Activated CD4-positive, alpha-beta T cell treated with anti-CD3 and anti-CD28 coated beads for 36 hours (primary cell): ENCODE measurements around the gene SFSWAP. TPM values are rescaled to one million over a fixed set of nuclear protein-coding genes. Genes with fewer than 3 reads are reported as not detected.
A peak's percentile ranks its signal among the peaks of the same experiment; 100 is the strongest.

Experiments used
- ATAC-seq: fragments of 200-7000 bp; cut with Tn5 transposase; one replicate; pipeline ENCODE4 v1.10.0; 2021; ENCODE audit warnings: mild to moderate bottlenecking, moderate library complexity
- CTCF ChIA-PET: fragments of 350-600 bp; sonication (Branson Sonifier 250); formaldehyde crosslinking; loops from one replicate; lab custom pipeline; 2021; ENCODE audit warnings: antibody characterized with exemption; lab: Charles Lee
- POLR2A ChIA-PET: fragments of 350-600 bp; sonication (Branson Sonifier 250); formaldehyde crosslinking; loops from one replicate; lab custom pipeline; 2021; ENCODE audit warnings: antibody characterized with exemption, inconsistent platforms; lab: Charles Lee
- DNase-seq: peaks from one replicate; pipeline ENCODE4 v3.0.0-alpha.2; 2020
- H3K27ac Mint-ChIP-seq: one replicate; pipeline ENCODE4 v1.8.0; 2021; ENCODE audit warnings: mixed read lengths
- H3K27me3 Mint-ChIP-seq: one replicate; pipeline ENCODE4 v1.8.0; 2021; ENCODE audit warnings: mixed read lengths
- H3K36me3 Mint-ChIP-seq: one replicate; pipeline ENCODE4 v1.8.0; 2021; ENCODE audit warnings: low read depth, mixed read lengths
- H3K4me1 Mint-ChIP-seq: one replicate; pipeline ENCODE4 v1.8.0; 2021; ENCODE audit warnings: mixed read lengths
- H3K4me3 Mint-ChIP-seq: one replicate; pipeline ENCODE4 v1.8.0; 2021; ENCODE audit warnings: mild to moderate bottlenecking, moderate library complexity, mixed read lengths
- H3K9me3 Mint-ChIP-seq: one replicate; pipeline ENCODE4 v1.8.0; 2021; ENCODE audit warnings: low read depth, mixed read lengths
- intact Hi-C, 2 experiments: fragments of 100-400 bp; cut with DNase I in 1 of 2; cut with micrococcal nuclease in 1 of 2; formaldehyde crosslinking; loops; one replicate each; pipeline versions ENCODE4 v1.14.2 to v1.15.1; 2022 to 2024; cut with DNase I, micrococcal nuclease
- total RNA-seq, 2 experiments: library from RNA; stranded (reverse); gene quantifications; one replicate each; pipeline ENCODE4 v1.2.3, GENCODE V29; 2021

SFSWAP gene
- total RNA-seq, 2 experiments from 2014 or later: 47.9 to 73.1 TPM

GRCh38 chr12:131753757-131754156 lies 42.9 kb downstream of the SFSWAP start:
- intact Hi-C loops: loop anchor here in 1 of 2 experiments (2.0 kb wide), 1 partner anchor 77 kb away; no protein-coding TSS in a partner anchor
- no peak overlapping the region for H3K27ac Mint-ChIP-seq
- DNase-seq: no peak
- H3K9me3 Mint-ChIP-seq: no peaks in the 10 kb centered on the region
- ChIA-PET CTCF (interaction anchor here (1.2 kb wide), 1 partner anchor 11 kb away, joined by 4 read pairs; no protein-coding TSS in a partner anchor), POLR2A (no interaction called here)
- no peak for ATAC-seq
- peaks cover 2% of the 10 kb centered on the region for H3K4me1 Mint-ChIP-seq
- peaks cover 57% of the 10 kb centered on the region for H3K36me3 Mint-ChIP-seq
- H3K4me3 Mint-ChIP-seq: no peak overlapping the region
- no peaks in the 10 kb centered on the region for H3K27me3 Mint-ChIP-seq

GRCh38 chr12:131754184-131754583 lies 43.3 kb downstream of the SFSWAP start:
- no peak for DNase-seq
- Mint-ChIP-seq H3K4me3 (no peak overlapping the region), H3K36me3 (peaks cover 58% of the 10 kb centered on the region), H3K9me3 (no peaks in the 10 kb centered on the region), H3K27ac (no peak overlapping the region), H3K27me3 (no peaks in the 10 kb centered on the region), H3K4me1 (peaks cover 2% of the 10 kb centered on the region)
- POLR2A ChIA-PET: no interaction called here
- no peak for ATAC-seq
- CTCF ChIA-PET: interaction anchor here (0.6 to 1.6 kb wide), 4 partner anchors 10 to 157 kb away, joined by 3 to 4 read pairs (median 3); no protein-coding TSS in a partner anchor
- intact Hi-C loops: loop anchor here in 1 of 2 experiments (2.0 kb wide), 1 partner anchor 77 kb away; no protein-coding TSS in a partner anchor

DNA sequence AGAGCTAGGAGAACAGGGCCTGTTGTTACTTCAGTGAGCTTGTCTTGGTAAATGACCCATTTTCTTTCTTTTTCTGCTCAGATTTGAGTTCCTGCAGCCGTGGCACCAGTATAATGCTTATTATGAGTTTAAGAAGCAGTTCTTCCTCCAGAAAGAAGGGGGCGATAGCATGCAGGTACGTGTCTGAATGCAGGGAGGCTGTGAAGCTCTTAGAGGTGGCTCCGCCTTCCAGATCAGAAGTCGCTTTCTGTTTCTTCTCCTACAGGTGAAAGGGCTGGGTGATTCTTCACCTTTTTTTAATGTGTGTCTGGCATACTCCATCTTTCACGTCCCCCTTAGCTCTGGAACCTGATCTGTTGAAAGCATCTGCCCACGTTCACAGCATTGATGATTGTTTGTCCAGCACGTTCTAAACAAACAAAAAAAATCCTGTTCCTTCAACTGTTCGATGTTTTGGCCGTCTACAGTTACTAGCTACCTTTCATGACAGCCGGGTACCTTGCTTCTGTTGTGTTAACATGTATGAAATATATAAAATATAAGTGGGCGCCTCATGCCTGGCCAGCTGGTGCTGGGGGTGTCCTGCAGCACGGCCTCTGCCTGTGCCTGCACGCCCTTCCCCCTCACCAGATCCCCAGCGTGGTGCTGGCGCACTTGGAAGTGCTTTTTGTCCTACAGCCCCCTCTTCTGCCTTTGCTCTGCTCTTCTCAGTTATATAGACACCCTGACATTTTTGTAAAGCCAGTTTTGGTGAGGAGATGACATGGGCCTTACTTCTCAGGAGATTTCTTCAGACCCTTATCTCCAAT lies 44.6 kb downstream of the SFSWAP start:
- no peaks in the 10 kb centered on the region for H3K27me3 Mint-ChIP-seq
- H3K4me3 Mint-ChIP-seq: no peak overlapping the region
- intact Hi-C loops: loop anchor here in 1 of 2 experiments (2.0 kb wide), 1 partner anchor 75 kb away; no protein-coding TSS in a partner anchor
- CTCF ChIA-PET: interaction anchor here (0.6 to 1.6 kb wide), 10 partner anchors 9 to 464 kb away, joined by 3 to 6 read pairs (median 3); no protein-coding TSS in a partner anchor
- peaks cover 60% of the 10 kb centered on the region for H3K36me3 Mint-ChIP-seq
- peak overlapping the region; percentile 37 for H3K27ac Mint-ChIP-seq
- peaks cover 2% of the 10 kb centered on the region for H3K4me1 Mint-ChIP-seq
- H3K9me3 Mint-ChIP-seq: no peaks in the 10 kb centered on the region
- DNase-seq (peak; percentile 66), ATAC-seq (peak; percentile 98)
- POLR2A ChIA-PET: no interaction called here

- Mint-ChIP-seq H3K27ac (no peak overlapping the region), H3K27me3 (no peaks in the 10 kb centered on the region), H3K36me3 (peaks cover 66% of the 10 kb centered on the region), H3K9me3 (no peaks in the 10 kb centered on the region), H3K4me3 (no peak overlapping the region), H3K4me1 (peaks cover 2% of the 10 kb centered on the region)
- CTCF ChIA-PET: interaction anchor here (0.5 kb wide), 1 partner anchor 46 kb away, joined by 4 read pairs; no protein-coding TSS in a partner anchor
- intact Hi-C loops: no loop called here
- ATAC-seq (no peak), DNase-seq (no peak)
- POLR2A ChIA-PET: no interaction called here
These were observed 45.6 kb downstream of the SFSWAP start for GRCh38 chr12:131756441-131756840.

DNA sequence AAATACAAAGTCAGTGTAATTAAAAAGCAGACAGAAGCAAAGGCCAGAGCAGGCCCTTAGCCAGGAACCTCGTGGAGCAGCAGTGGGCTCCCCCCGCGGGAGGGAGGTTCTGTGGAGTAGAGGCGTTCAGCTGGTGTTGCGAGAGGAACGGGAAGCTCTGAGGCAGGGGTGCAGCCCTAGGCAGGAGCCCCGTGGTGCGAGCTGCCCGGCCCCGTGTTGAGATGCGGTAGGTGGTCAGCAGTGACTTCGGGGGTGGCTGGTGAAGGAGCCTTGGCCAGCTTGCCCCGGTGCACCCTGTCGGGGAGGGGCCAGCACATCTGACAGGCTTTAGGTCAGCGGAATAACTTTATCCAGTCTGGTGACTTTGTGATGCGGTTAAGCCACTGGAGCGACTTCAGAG lies 46.2 kb downstream of the SFSWAP start:
- peaks cover 70% of the 10 kb centered on the region for H3K36me3 Mint-ChIP-seq
- intact Hi-C loops: no loop called here
- CTCF ChIA-PET: interaction anchor here (0.5 kb wide), 1 partner anchor 47 kb away, joined by 4 read pairs; no protein-coding TSS in a partner anchor

GRCh38 chr12:131758016-131758739 lies 47.3 kb downstream of the SFSWAP start:
- no peak for DNase-seq
- Mint-ChIP-seq H3K36me3 (peaks cover 65% of the 10 kb centered on the region), H3K4me1 (peaks cover 2% of the 10 kb centered on the region), H3K4me3 (no peak overlapping the region), H3K9me3 (no peaks in the 10 kb centered on the region), H3K27ac (no peak overlapping the region), H3K27me3 (no peaks in the 10 kb centered on the region)
- no peak for ATAC-seq
- ChIA-PET CTCF (no interaction called here), POLR2A (no interaction called here)
- intact Hi-C loops: no loop called here

More for the DNA sequence above, 46.2 kb downstream of the SFSWAP start:
- DNase-seq: no peak
- no peaks in the 10 kb centered on the region for H3K27me3 Mint-ChIP-seq
- no peak overlapping the region for H3K27ac Mint-ChIP-seq
- POLR2A ChIA-PET: no interaction called here
- H3K4me3 Mint-ChIP-seq: no peak overlapping the region
- ATAC-seq: no peak
- no peaks in the 10 kb centered on the region for H3K9me3 Mint-ChIP-seq
- peaks cover 2% of the 10 kb centered on the region for H3K4me1 Mint-ChIP-seq

DNA sequence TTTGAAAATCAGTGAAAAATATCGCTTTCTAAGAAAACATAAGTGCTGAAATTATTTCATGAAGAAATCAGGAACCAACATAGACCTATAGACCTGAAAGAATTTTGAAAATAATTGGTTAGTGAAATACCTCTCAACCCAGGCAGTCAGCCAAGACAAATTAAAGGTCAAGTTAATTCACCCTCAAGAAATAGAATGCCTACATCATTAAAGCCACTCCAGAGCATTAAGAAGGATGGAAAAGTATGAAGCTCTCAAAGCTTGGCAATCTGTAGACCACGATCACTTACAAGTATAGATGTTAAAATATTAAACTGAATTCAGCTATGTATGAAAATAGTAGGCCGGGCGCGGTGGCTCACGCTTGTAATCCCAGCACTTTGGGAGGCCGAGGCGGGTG lies 48.3 kb downstream of the SFSWAP start:
- peaks cover 58% of the 10 kb centered on the region for H3K36me3 Mint-ChIP-seq
- H3K27me3 Mint-ChIP-seq: no peaks in the 10 kb centered on the region
- CTCF ChIA-PET: interaction anchor here (0.5 kb wide), 1 partner anchor 254 kb away, joined by 4 read pairs; no protein-coding TSS in a partner anchor

GRCh38 chr12:131761638-131762037 lies 50.7 kb downstream of the SFSWAP start:
- ATAC-seq (no peak), DNase-seq (no peak)
- ChIA-PET CTCF (interaction anchor here (0.6 to 1.2 kb wide), 4 partner anchors 14 to 741 kb away, joined by 3 to 4 read pairs (median 3); no protein-coding TSS in a partner anchor), POLR2A (no interaction called here)
- no peaks in the 10 kb centered on the region for H3K4me1 Mint-ChIP-seq
- H3K4me3 Mint-ChIP-seq: no peak overlapping the region
- intact Hi-C loops: no loop called here
- no peak overlapping the region for H3K27ac Mint-ChIP-seq
- H3K27me3 Mint-ChIP-seq: no peaks in the 10 kb centered on the region
- peaks cover 57% of the 10 kb centered on the region for H3K36me3 Mint-ChIP-seq
- H3K9me3 Mint-ChIP-seq: no peaks in the 10 kb centered on the region

More for the DNA sequence above, 48.3 kb downstream of the SFSWAP start:
- no peak overlapping the region for H3K4me3 Mint-ChIP-seq
- POLR2A ChIA-PET: no interaction called here
- H3K9me3 Mint-ChIP-seq: no peaks in the 10 kb centered on the region
- DNase-seq (no peak), ATAC-seq (no peak)
- H3K27ac Mint-ChIP-seq: no peak overlapping the region
- H3K4me1 Mint-ChIP-seq: peaks cover 2% of the 10 kb centered on the region
- intact Hi-C loops: no loop called here

DNA sequence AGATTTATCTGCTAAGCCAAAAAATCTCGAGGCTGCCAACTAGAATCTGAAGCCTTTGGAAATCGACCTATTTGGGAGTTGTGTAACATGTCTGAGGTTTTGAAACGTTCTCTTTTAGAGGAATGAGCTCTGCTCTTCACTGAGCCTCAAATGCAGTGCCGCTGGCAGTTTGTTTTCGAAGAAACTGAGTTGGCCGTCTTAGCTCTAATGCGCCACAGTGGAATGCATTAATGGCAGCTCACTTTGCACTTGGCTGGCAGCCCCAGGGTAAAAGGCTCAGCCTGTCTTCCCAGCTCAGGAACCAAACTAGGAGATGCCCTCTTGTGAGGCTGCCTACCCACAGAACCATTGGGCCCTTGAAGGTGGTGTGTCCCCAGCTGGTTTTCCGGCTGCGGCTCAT lies 53.8 kb downstream of the SFSWAP start:
- no peaks in the 10 kb centered on the region for H3K27me3 Mint-ChIP-seq

GRCh38 chr12:131765961-131766360 lies 55.1 kb downstream of the SFSWAP start:
- intact Hi-C loops: no loop called here
- ChIA-PET CTCF (interaction anchor here (1.2 kb wide), 1 partner anchor 9 kb away, joined by 3 read pairs; no protein-coding TSS in a partner anchor), POLR2A (no interaction called here)
- H3K4me1 Mint-ChIP-seq: no peaks in the 10 kb centered on the region
- DNase-seq: no peak
- H3K27ac Mint-ChIP-seq: no peak overlapping the region
- no peak overlapping the region for H3K4me3 Mint-ChIP-seq
- H3K9me3 Mint-ChIP-seq: no peaks in the 10 kb centered on the region
- ATAC-seq: no peak
- H3K27me3 Mint-ChIP-seq: no peaks in the 10 kb centered on the region
- peaks cover 43% of the 10 kb centered on the region for H3K36me3 Mint-ChIP-seq

More for the DNA sequence above, 53.8 kb downstream of the SFSWAP start:
- H3K4me1 Mint-ChIP-seq: no peaks in the 10 kb centered on the region
- peaks cover 47% of the 10 kb centered on the region for H3K36me3 Mint-ChIP-seq
- intact Hi-C loops: no loop called here
- H3K4me3 Mint-ChIP-seq: no peak overlapping the region
- H3K27ac Mint-ChIP-seq: no peak overlapping the region
- no peaks in the 10 kb centered on the region for H3K9me3 Mint-ChIP-seq
- DNase-seq: no peak
- ChIA-PET CTCF (interaction anchor here (0.8 to 1.0 kb wide), 4 partner anchors 10 to 47 kb away, joined by 3 to 4 read pairs (median 4); no protein-coding TSS in a partner anchor), POLR2A (interaction anchor here (0.7 to 1.0 kb wide), 2 partner anchors 9 to 11 kb away, joined by 3 to 4 read pairs; no protein-coding TSS in a partner anchor)
- ATAC-seq: no peak
